Neural progenitor cell (in vitro differentiated cells): ENCODE results near the gene RFX8.

Experiments used
- CTCF ChIP-seq: fragments of 200-600 bp; sonication (generic); IDR thresholded peaks from 2 replicates; pipeline ENCODE4 v1.5.1; 2017; ENCODE audit warnings: antibody characterized with exemption, mild to moderate bottlenecking
- EZH2phosphoT487 ChIP-seq: fragments of 200-600 bp; sonication (generic); IDR thresholded peaks from 2 replicates; pipeline ENCODE4 v1.6.1; 2017; ENCODE audit warnings: antibody characterized with exemption

GRCh38 chr2:101359410-101359954, 115.4 kb downstream of the RFX8 start:
- no peak for TF ChIP-seq EZH2phosphoT487
- no peak for TF ChIP-seq CTCF
